ENCODE results near the gene ZMYM2. TPM values are rescaled to one million over a fixed set of nuclear protein-coding genes. Genes with fewer than 3 reads are reported as not detected.

Gene ZMYM2
- total and polyA plus RNA-seq, 2 donors (not counting 1 experiment from before 2014, with no cell fraction given): 37.3 to 63.4 TPM

DNA sequence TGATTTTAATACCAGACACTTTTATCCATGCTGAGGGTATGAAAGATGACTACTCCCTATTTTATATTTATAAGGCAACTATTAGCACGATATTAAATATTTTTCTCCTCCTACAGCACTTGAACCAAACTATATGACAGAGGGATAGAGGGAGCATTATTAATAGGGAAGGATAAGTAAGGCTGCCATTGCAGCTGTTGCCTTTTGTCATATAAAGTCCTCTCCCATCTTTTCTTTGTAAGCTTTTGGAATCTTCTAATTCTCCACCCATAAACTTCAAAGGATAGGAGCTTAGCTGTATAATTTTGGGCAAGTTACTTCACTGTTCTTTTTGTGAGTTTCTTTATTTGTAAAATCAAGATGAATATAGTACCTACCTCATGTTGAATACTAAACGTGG lies 95.4 kb downstream of the ZMYM2 start:
- no peak overlapping the region for H2AFZ ChIP-seq (ENCODE audit: low read length)
- H3K36me3 ChIP-seq (ENCODE audit: control insufficient read depth, insufficient read depth, low read length): no peaks in the 10 kb centered on the region
- no peaks in the 10 kb centered on the region for H3K79me2 ChIP-seq (ENCODE audit: control insufficient read depth, insufficient read depth, low read length)
- H3K27me3 ChIP-seq (ENCODE audit: control insufficient read depth, insufficient read depth, low read length): no peaks in the 10 kb centered on the region
- no peak overlapping the region for H3K27ac ChIP-seq (ENCODE audit: insufficient read depth, low read length)
- no peaks in the 10 kb centered on the region for H3K9me3 ChIP-seq (ENCODE audit: control insufficient read depth, insufficient read depth, low read depth, low read length)
- DNase-seq (ENCODE audit: low read depth in 2 of 2): no peak
- no peak overlapping the region for H3K4me2 ChIP-seq (ENCODE audit: extremely low read depth, insufficient read depth, low read length)
- no peaks in the 10 kb centered on the region for H3K4me1 ChIP-seq (ENCODE audit: control insufficient read depth, extremely low read depth, insufficient read depth, low read length)
- no peak overlapping the region for H3K4me3 ChIP-seq (replicated peaks in 1 of 4; ENCODE audit: control extremely low read depth in 1 of 4, insufficient read depth in 1 of 4, low read depth in 3 of 4, low read length in 4 of 4)
- H3K9ac ChIP-seq (ENCODE audit: insufficient read depth, low read length): no peak overlapping the region
- no peaks in the 10 kb centered on the region for H4K20me1 ChIP-seq (ENCODE audit: control insufficient read depth, extremely low read depth, insufficient read depth, low read length)
- TF ChIP-seq CTCF (conservative IDR thresholded peaks at IDR 0.05 in 1 of 2, IDR thresholded peaks at IDR 0.05 in 1 of 2; ENCODE audit: low read depth in 1 of 2, low read length in 2 of 2) (no peak), EZH2 (IDR thresholded peaks at IDR 0.05; ENCODE audit: low read length, missing control alignments) (no peak)

DNA sequence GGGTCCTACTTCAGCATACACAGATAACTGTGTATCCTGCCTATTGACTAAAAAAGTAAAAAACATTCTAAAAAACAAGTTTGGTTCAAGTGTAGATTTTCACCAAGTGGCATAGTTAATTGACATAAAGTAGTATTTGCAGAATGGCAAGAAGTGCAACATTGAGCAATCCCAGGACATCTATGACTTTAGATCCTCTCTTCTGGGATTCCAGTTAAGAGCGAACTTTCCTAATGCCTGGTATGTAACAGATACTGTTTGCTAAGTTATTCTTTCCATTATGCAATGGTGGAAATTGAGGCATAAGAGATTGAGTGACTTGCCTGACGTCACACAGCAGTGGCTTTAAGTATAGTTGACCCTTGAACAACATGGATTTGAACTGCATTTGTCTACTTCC lies 96.1 kb downstream of the ZMYM2 start:
- Histone ChIP-seq H4K20me1 (ENCODE audit: control insufficient read depth, extremely low read depth, insufficient read depth, low read length) (no peaks in the 10 kb centered on the region), H3K9ac (ENCODE audit: insufficient read depth, low read length) (no peak overlapping the region), H3K4me3 (replicated peaks in 1 of 4; ENCODE audit: control extremely low read depth in 1 of 4, insufficient read depth in 1 of 4, low read depth in 3 of 4, low read length in 4 of 4) (no peak overlapping the region), H3K27ac (ENCODE audit: insufficient read depth, low read length) (no peak overlapping the region), H3K36me3 (ENCODE audit: control insufficient read depth, insufficient read depth, low read length) (no peaks in the 10 kb centered on the region), H2AFZ (ENCODE audit: low read length) (no peak overlapping the region), H3K4me2 (ENCODE audit: extremely low read depth, insufficient read depth, low read length) (no peak overlapping the region), H3K4me1 (ENCODE audit: control insufficient read depth, extremely low read depth, insufficient read depth, low read length) (no peaks in the 10 kb centered on the region), H3K27me3 (ENCODE audit: control insufficient read depth, insufficient read depth, low read length) (no peaks in the 10 kb centered on the region), H3K9me3 (ENCODE audit: control insufficient read depth, insufficient read depth, low read depth, low read length) (no peaks in the 10 kb centered on the region), H3K79me2 (ENCODE audit: control insufficient read depth, insufficient read depth, low read length) (no peaks in the 10 kb centered on the region)
- DNase-seq (ENCODE audit: low read depth in 2 of 2): no peak
- TF ChIP-seq EZH2 (IDR thresholded peaks at IDR 0.05; ENCODE audit: low read length, missing control alignments) (no peak), CTCF (conservative IDR thresholded peaks at IDR 0.05 in 1 of 2, IDR thresholded peaks at IDR 0.05 in 1 of 2; ENCODE audit: low read depth in 1 of 2, low read length in 2 of 2) (no peak)

DNA sequence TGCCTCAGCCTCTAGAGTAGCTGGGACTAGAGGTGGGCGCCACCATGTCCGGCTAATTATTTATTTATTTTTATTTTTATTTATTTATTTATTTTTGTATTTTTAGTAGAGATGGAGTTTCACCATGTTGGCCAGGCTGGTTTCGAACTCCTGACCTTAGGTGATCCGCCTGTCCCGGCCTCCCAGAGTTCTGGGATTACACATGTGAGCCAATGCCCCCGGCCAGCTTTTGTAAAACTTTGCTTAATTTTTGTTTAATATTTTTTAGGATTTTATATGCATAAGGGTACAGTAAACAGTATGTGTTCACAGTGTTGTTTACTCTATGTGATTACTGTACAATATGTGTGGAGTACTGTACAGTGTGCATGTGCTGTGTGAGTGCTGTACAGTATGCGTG lies 98.7 kb downstream of the ZMYM2 start:
- no peak for TF ChIP-seq CTCF (conservative IDR thresholded peaks at IDR 0.05 in 1 of 2, IDR thresholded peaks at IDR 0.05 in 1 of 2; ENCODE audit: low read depth in 1 of 2, low read length in 2 of 2)
- TF ChIP-seq EZH2 (IDR thresholded peaks at IDR 0.05; ENCODE audit: low read length, missing control alignments): no peak
- no peak overlapping the region for H3K27ac ChIP-seq (ENCODE audit: insufficient read depth, low read length)
- no peak overlapping the region for H3K4me2 ChIP-seq (ENCODE audit: extremely low read depth, insufficient read depth, low read length)
- H4K20me1 ChIP-seq (ENCODE audit: control insufficient read depth, extremely low read depth, insufficient read depth, low read length): no peaks in the 10 kb centered on the region
- no peak for DNase-seq (ENCODE audit: low read depth in 2 of 2)
- no peaks in the 10 kb centered on the region for H3K36me3 ChIP-seq (ENCODE audit: control insufficient read depth, insufficient read depth, low read length)
- H3K9ac ChIP-seq (ENCODE audit: insufficient read depth, low read length): no peak overlapping the region
- H3K4me1 ChIP-seq (ENCODE audit: control insufficient read depth, extremely low read depth, insufficient read depth, low read length): no peaks in the 10 kb centered on the region
- H3K27me3 ChIP-seq (ENCODE audit: control insufficient read depth, insufficient read depth, low read length): no peaks in the 10 kb centered on the region
- H3K79me2 ChIP-seq (ENCODE audit: control insufficient read depth, insufficient read depth, low read length): no peaks in the 10 kb centered on the region
- H3K9me3 ChIP-seq (ENCODE audit: control insufficient read depth, insufficient read depth, low read depth, low read length): no peaks in the 10 kb centered on the region
- H3K4me3 ChIP-seq (replicated peaks in 1 of 4; ENCODE audit: control extremely low read depth in 1 of 4, insufficient read depth in 1 of 4, low read depth in 3 of 4, low read length in 4 of 4): no peak overlapping the region
- no peak overlapping the region for H2AFZ ChIP-seq (ENCODE audit: low read length)

Measured in fibroblast of lung (primary cell).